ENCODE results near the gene ABCF2.

GRCh38 chr7:151204383-151205032 lies 22.5 kb downstream of the ABCF2 start:
- TF ChIP-seq CTCF (IDR thresholded peaks at IDR 0.05), result peak in 1 of 6 experiments; percentile 14
- no peak for TF ChIP-seq POLR2A (IDR thresholded peaks at IDR 0.05)

All from upper lobe of left lung (tissue), 4 donors.